Ascending aorta (tissue), 2 donors: Measurements from ENCODE around the gene MAP6. TPM values are rescaled to one million over a fixed set of nuclear protein-coding genes. Genes with fewer than 3 reads are reported as not detected.

Source experiments
- DNase-seq, 2 donors: peaks; one replicate each; pipeline ENCODE4 v3.0.0-alpha.2; 2019; ENCODE audit warnings: low spot score in 2 of 2
- H3K27ac ChIP-seq, 2 donors: fragments of 200-600 bp; sonication (generic); one replicate each; pipeline ENCODE4 v1.5.1; 2016 to 2017; ENCODE audit warnings: mild to moderate bottlenecking in 1 of 2
- H3K27me3 ChIP-seq: fragments of 200-600 bp; sonication (generic); one replicate; pipeline ENCODE4 v1.5.1; 2017
- H3K36me3 ChIP-seq, 2 donors: fragments of 200-600 bp; sonication (generic); one replicate each; pipeline ENCODE4 v1.5.1; 2016
- H3K4me1 ChIP-seq, 2 donors: fragments of 200-600 bp; sonication (generic); one replicate each; pipeline ENCODE4 v1.5.1; 2016 to 2017; ENCODE audit warnings: mild to moderate bottlenecking in 1 of 2
- H3K4me3 ChIP-seq, 2 donors: fragments of 200-600 bp; sonication (generic); one replicate each; pipeline ENCODE4 v1.5.1; 2016 to 2017; ENCODE audit warnings: mild to moderate bottlenecking in 1 of 2
- H3K9me3 ChIP-seq, 2 donors: fragments of 200-600 bp; sonication (generic); one replicate each; pipeline ENCODE4 v1.5.1; 2016
- CTCF ChIP-seq, 3 experiments: fragments of 200-600 bp in 2 of 3; fragments of 450-650 bp in 1 of 3; sonication (generic) in 2 of 3; IDR thresholded peaks; one replicate each; pipeline ENCODE4 v1.5.1; 2016 to 2019; ENCODE audit warnings: antibody characterized with exemption in 3 of 3, mild to moderate bottlenecking in 1 of 3, moderate library complexity in 1 of 3
- intact Hi-C: fragments of 100-400 bp; cut with DNase I; formaldehyde crosslinking; loops from one replicate; pipeline ENCODE4 v1.15.1; 2023
- total RNA-seq: library from RNA; depleted of rRNA; stranded (reverse); fragments of >200 nt; gene quantifications from one replicate; pipeline ENCODE4 v1.1.0, GENCODE V29; 2016

Gene MAP6
- total RNA-seq, 1 donor from 2014 or later = 15.8 TPM

GRCh38 chr11:75554258-75555022 is 114.4 kb downstream of the MAP6 start:
- Histone ChIP-seq H3K9me3 (no peaks in the 10 kb centered on the region), H3K27me3 (no peaks in the 10 kb centered on the region), H3K4me1 (peaks cover 21 to 40% of the 10 kb centered on the region in 2 donors), H3K4me3 (peak overlapping the region; percentile 35), H3K36me3 (no peaks in the 10 kb centered on the region), H3K27ac (peak overlapping the region; percentile 95 to 97)
- intact Hi-C loops = loop anchor here (1.0 to 10.0 kb wide), 4 partner anchors 8 to 680 kb away; partner anchors contain the start of gene SERPINH1
- TF ChIP-seq CTCF (IDR thresholded peaks at IDR 0.05) = no peak
- DNase-seq = peak; percentile 93 to 98

- H3K27ac ChIP-seq = peak overlapping the region; percentile 95 to 97
- no peaks in the 10 kb centered on the region for H3K27me3 ChIP-seq
- H3K36me3 ChIP-seq = no peaks in the 10 kb centered on the region
- no peak for DNase-seq
- no peak for TF ChIP-seq CTCF (IDR thresholded peaks at IDR 0.05)
- no peaks in the 10 kb centered on the region for H3K9me3 ChIP-seq
- H3K4me3 ChIP-seq = peak overlapping the region in 1 of 2 donors; percentile 0
- intact Hi-C loops = loop anchor here (1.0 to 10.0 kb wide), 4 partner anchors 8 to 681 kb away; partner anchors contain the start of gene SERPINH1
- peaks cover 19 to 38% of the 10 kb centered on the region in 2 donors for H3K4me1 ChIP-seq
Measured at GRCh38 chr11:75553889-75554257, 115.0 kb downstream of the MAP6 start.

GRCh38 chr11:75553182-75553581 is 115.7 kb downstream of the MAP6 start:
- no peak for DNase-seq
- H3K27ac ChIP-seq = peak overlapping the region; percentile 95 to 97
- no peaks in the 10 kb centered on the region for H3K9me3 ChIP-seq
- H3K36me3 ChIP-seq = no peaks in the 10 kb centered on the region
- no peak for TF ChIP-seq CTCF (IDR thresholded peaks at IDR 0.05)
- H3K27me3 ChIP-seq = no peaks in the 10 kb centered on the region
- intact Hi-C loops = loop anchor here (5.0 to 10.0 kb wide), 2 partner anchors 259 to 682 kb away; no protein-coding TSS in a partner anchor
- H3K4me1 ChIP-seq = peaks cover 16 to 33% of the 10 kb centered on the region in 2 donors
- no peak overlapping the region for H3K4me3 ChIP-seq

- no peaks in the 10 kb centered on the region for H3K36me3 ChIP-seq
- H3K27me3 ChIP-seq = no peaks in the 10 kb centered on the region
- intact Hi-C loops = loop anchor here (5.0 to 10.0 kb wide), 2 partner anchors 118 to 215 kb away; partner anchors contain the start of genes DGAT2 and MAP6
- no peak for DNase-seq
- no peak overlapping the region for H3K4me3 ChIP-seq
- no peaks in the 10 kb centered on the region for H3K9me3 ChIP-seq
- TF ChIP-seq CTCF (IDR thresholded peaks at IDR 0.05) = no peak
- H3K4me1 ChIP-seq = peaks cover 0 to 18% of the 10 kb centered on the region in 2 donors
- H3K27ac ChIP-seq = no peak overlapping the region
Measured at GRCh38 chr11:75549370-75549958, 119.4 kb downstream of the MAP6 start.

- Histone ChIP-seq H3K4me3 (no peak overlapping the region), H3K27ac (no peak overlapping the region), H3K9me3 (no peaks in the 10 kb centered on the region), H3K4me1 (peaks cover 0 to 14% of the 10 kb centered on the region in 2 donors), H3K27me3 (no peaks in the 10 kb centered on the region), H3K36me3 (no peaks in the 10 kb centered on the region)
- no peak for TF ChIP-seq CTCF (IDR thresholded peaks at IDR 0.05)
- intact Hi-C loops = loop anchor here (5.0 to 10.0 kb wide), 2 partner anchors 119 to 216 kb away; partner anchors contain the start of genes DGAT2 and MAP6
- no peak for DNase-seq
Measured at GRCh38 chr11:75548595-75549272, 120.1 kb downstream of the MAP6 start.
